HG03066 (cell line): Measurements from ENCODE around the gene MMS19.
"Not testable (repeated sequence)": the region's sequence is repeated elsewhere in the genome, so short reads cannot be mapped to it uniquely, and the experiment has no call there.

Experiments
- ATAC-seq: cut with Tn5 transposase; IDR thresholded peaks from one replicate; pipeline ENCODE4 v1.9.1; 2021; ENCODE audit warnings: low read depth; ENCODE audit not compliant: unreplicated experiment

Gene MMS19

DNA sequence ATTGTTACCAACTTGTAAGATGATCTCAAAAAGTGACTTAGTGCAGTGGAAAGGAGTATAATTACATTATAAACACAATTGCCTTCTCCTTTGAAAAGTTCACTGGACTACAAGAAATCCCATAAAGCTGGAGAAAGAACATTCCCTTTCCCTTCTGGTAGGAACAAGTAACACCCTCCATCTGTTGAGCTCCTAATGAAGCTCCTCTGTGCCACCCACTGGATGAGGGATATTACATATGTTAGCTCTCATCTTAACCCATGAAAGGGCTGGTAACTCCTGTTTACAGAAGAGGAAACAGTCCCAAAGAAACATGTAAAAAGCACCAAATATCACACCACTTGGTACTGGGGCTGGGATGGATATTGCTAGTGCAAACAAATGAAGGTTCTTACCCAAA is 64.2 kb downstream of the MMS19 start:
- ATAC-seq = no peak

DNA sequence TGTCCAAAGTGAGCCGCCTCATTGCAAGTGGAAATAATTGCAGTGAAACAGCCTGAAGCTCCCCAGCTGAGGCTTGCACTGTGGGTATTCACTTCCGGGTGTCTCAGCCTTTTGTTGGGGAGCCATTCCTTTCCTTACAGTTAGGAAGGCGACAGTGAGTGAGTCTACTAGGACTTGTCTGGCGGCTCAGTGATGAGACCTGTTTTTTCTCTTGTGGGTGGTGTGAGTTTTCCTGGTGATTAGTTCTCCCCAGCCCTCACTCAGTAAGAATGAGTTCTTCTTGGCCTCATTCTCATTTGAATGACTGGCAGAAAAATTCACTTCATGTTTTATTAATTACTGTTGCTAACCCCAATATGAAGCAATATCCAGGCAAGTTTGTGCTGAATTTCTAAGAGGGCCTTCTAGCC is 69.6 kb downstream of the MMS19 start:
- ATAC-seq = no peak

DNA sequence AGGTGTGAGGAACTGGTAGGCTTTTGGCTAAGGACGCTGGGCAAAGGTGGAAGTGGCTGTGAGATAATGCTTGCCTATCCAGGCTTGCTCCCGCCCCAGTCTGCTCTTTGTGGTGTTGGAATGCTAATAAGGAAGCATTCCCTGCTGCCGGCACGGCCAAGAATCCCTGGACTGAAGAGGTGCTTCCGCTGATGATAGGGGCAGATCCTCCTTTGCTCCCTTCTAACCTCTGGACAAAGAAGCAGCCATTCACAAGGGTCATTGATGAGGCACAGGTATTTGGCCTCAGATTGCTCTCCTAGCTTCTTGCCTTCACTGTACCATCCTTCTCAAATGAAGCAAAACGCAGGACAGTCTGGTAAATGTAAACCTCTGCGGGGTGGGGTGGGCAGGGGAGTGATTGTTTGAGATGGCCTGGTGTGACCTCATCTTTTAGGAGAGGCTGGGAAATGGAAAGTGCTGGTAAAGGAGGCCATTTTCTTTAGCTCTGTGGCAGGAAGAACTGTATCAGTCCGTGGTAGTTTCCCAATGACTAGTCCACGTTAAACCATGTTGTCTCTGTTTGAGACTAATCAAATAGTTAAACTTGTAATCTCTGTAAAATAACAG is 70.5 kb downstream of the MMS19 start:
- ATAC-seq = no peak

- no peak for ATAC-seq
Measured at GRCh38 chr10:97426776-97427570, 71.2 kb downstream of the MMS19 start.

DNA sequence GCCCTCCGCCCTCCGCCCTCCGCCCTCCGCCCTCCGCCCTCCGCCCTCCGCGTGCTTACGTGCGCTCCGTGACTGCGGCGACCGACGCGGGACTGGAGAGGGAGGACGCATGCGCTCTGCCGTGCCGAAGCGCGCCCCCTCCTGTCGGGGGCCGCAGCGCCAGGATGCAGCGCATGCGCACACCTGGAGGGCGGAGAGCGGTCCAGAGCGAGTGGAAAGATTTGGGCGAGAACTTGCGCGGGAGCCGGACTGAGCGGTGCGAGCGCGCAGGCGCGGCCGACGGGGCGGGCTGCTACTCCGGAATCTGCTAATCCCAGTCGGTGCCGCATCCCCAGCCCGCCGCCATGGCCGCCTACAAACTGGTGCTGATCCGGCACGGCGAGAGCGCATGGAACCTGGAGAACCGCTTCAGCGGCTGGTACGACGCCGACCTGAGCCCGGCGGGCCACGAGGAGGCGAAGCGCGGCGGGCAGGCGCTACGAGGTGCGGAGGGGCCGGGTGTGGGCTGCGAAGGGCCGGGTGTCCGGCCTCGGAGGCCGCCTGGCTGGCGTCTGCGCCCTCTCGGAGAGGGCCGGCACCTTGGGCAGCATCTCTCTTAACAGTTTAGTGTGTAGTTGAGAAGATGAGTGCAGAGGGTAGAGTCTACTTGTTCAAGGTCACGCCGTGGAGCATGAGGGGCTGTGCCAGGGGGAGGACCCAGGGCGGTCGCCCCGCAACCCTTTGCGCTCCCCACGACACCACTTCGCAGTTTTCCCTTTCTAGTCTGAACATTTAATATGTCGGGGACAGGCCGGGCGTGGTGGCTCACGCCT is 72.1 kb downstream of the MMS19 start, which contains the start of gene PGAM1:
PGAM1 (plus strand) TSS at position 228 of the 812 bp plus-strand sequence; CDS start at position 345, 117 bp downstream.
- ATAC-seq = peak; percentile 87

DNA sequence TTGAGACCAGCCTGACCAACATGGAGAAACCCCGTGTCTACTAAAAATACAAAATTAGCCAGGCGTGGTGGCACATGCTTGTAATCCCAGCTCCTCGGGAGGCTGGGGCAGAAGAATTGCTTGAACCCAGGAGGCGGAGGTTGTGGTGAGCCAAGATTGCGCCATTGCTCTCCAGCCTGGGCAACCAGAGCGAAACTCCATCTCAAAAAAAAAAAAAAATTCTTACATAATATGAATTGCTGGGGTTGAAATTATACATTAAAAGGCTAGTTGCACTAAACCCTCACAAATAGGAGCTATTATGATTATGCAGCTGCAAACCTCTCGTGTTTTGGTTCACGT is 74.5 kb downstream of the MMS19 start:
- ATAC-seq = not testable (repeated sequence)

DNA sequence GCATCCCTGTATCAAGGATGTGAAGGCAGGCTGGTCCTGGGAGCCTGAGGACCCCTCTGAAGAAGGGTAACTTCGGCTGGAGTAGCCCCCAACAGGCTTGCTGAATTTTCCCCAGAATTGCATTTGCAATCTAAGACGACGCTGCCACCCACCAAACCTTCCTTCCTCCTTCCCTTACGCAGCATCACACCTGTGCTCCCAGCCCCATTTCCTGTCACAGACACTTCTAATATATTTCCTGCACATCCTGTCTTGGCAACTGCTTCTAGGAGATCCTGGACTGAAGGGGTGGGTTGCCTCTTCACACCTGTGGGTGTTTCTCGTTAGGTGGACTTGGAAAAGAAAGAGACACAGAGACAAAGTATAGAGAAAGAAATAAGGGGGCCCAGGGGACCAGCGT is 81.7 kb downstream of the MMS19 start:
- ATAC-seq = no peak

DNA sequence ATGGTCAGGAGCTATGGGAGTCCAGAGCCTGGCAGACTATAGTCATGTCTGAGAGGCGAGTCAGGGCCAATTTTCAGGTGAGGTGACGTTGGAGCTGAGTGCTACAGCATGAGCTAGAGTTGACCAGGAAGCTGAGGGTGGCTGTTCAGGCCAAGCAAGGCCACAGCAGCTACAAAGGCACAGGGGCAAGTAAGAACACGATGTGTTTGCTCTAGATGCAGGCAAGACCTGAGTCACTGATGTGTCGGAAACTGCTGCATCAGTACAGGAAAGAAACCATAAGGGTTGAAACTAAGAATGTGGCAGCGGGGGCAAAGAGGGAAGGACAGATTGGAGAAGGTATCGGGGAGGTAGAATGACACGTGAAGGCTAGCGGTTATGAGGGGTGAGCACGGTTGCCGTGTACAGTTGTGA is 85.3 kb downstream of the MMS19 start:
- ATAC-seq = no peak

DNA sequence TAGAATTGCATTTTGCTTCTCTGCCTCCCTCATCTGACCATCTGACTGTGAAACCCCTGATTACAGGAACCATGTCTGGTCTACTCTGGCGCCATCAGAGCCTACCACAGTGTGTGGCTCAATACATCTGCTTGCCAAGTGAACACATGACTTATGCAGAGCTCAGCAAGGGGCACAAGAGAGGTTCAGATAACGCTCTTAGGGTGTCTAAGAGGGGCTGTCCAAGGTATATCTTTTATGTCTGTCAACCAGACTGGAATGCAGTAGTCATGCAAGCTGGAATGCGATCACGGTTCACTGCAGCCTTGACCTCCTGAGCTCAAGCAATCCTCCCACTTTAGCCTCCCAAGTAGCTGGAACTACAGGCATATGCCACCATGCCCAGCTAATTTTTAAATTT is 86.8 kb downstream of the MMS19 start:
- ATAC-seq = no peak

GRCh38 chr10:97408496-97408992 is 89.7 kb downstream of the MMS19 start:
- no peak for ATAC-seq
